Measurements from ENCODE around the gene CTR9. TPM values are rescaled to one million over a fixed set of nuclear protein-coding genes. Genes with fewer than 3 reads are reported as not detected.

CTR9 gene
- total RNA-seq, 4 donors from 2014 or later = 14.5 to 26.4 (median 19.6) TPM

DNA sequence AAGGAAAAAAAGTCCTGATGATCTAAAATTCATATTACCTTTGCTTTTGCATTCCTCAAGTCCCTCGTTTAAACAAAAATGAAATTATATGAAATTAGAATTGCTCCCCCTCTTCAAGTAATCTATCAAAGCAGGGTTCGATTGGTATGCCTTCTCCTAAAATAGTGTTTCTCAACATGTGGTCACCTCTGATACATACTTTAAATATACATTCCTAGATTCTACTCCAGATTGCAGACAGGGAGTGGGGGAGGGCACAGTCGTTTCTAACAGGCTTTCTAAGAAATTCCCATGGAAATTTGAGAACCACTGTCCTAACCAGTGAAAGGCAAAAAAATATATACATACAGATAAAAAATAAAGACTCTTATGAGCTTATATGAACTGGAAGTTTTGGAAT, 34.9 kb upstream of the CTR9 start:
- Histone ChIP-seq H3K36me3 (no peaks in the 10 kb centered on the region), H3K27ac (no peak overlapping the region), H3K9me3 (no peaks in the 10 kb centered on the region), H3K27me3 (no peaks in the 10 kb centered on the region), H3K4me1 (no peaks in the 10 kb centered on the region), H3K4me3 (no peak overlapping the region)
- DNase-seq (ENCODE audit: low spot score in 2 of 2) = no peak
- WGBS, 2 donors = 65 to 72% methylated on average over 3 of the region's 3 CpGs
- TF ChIP-seq EP300 (IDR thresholded peaks at IDR 0.05) = no peak
- TF ChIP-seq, protein P1, sequence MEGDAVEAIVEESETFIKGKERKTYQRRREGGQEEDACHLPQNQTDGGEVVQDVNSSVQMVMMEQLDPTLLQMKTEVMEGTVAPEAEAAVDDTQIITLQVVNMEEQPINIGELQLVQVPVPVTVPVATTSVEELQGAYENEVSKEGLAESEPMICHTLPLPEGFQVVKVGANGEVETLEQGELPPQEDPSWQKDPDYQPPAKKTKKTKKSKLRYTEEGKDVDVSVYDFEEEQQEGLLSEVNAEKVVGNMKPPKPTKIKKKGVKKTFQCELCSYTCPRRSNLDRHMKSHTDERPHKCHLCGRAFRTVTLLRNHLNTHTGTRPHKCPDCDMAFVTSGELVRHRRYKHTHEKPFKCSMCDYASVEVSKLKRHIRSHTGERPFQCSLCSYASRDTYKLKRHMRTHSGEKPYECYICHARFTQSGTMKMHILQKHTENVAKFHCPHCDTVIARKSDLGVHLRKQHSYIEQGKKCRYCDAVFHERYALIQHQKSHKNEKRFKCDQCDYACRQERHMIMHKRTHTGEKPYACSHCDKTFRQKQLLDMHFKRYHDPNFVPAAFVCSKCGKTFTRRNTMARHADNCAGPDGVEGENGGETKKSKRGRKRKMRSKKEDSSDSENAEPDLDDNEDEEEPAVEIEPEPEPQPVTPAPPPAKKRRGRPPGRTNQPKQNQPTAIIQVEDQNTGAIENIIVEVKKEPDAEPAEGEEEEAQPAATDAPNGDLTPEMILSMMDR (IDR thresholded peaks at IDR 0.05) = no peak
- no peak for TF ChIP-seq POLR2A (IDR thresholded peaks at IDR 0.05)

DNA sequence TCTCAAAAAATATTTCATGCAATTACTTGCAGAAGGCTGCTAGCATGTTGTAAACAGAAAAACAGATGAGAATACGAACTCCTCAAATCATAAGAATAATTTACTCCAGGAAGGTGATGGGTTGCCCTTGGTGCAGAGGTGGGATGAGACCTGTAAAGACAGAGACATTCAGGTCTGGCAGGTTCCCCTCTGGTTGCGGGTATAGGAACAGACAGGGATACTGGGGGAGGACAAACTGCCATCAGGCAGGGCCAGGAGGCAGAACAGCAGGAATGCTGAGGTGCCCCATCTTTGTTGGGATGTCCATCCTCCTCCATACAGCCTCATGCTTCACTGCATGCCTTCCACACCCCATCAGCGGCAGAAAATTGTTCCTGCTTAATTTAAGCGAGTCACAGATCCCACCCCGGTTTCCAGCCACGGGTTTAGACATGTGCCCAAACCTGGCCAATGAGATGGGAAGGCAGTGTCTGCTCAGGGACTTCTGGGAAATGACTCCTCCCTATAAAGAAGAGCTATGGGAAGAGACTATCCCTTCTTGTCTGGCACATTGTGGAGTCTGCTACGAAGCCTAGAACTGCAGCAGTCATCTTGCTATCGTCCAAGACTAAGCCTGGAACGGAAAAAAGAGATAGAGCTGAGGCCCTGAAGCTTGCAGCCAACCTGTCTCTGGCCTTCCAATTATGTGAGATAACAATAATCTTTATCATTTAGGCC, 34.3 kb upstream of the CTR9 start:
- TF ChIP-seq POLR2A (IDR thresholded peaks at IDR 0.05) = no peak
- TF ChIP-seq, protein P1 (IDR thresholded peaks at IDR 0.05) = no peak
- TF ChIP-seq EP300 (IDR thresholded peaks at IDR 0.05) = no peak
- no peak for DNase-seq (ENCODE audit: low spot score in 2 of 2)
- H3K36me3 ChIP-seq = no peaks in the 10 kb centered on the region
- H3K27ac ChIP-seq = no peak overlapping the region
- H3K4me3 ChIP-seq = no peak overlapping the region
- 80 to 81% methylated on average over 9 of the region's 9 CpGs for WGBS, 2 donors
- no peaks in the 10 kb centered on the region for H3K27me3 ChIP-seq
- H3K4me1 ChIP-seq = no peaks in the 10 kb centered on the region
- H3K9me3 ChIP-seq = no peaks in the 10 kb centered on the region

DNA sequence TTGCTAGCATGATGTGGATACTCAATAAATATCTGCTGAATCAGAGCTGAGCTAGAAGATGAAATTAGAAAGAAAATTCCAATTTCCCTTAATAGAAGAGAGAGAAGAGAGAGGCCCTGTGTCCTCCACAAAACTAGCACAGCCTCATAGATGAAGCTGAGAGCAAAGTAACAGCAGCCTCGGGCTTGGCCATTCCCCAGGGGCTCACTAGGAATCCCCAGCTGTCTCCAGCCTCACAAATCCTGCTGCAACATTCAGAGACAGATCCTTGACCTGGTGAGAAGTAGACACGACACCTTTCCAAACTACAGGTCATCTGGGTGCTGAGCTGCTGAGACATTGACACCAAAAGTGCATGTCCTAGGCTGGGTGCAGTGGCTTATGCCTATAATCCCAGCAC, 31.4 kb upstream of the CTR9 start:
- WGBS, 2 donors = 72 to 83% methylated on average over 2 of the region's 2 CpGs
- Histone ChIP-seq H3K4me3 (no peak overlapping the region), H3K27ac (no peak overlapping the region), H3K36me3 (no peaks in the 10 kb centered on the region), H3K27me3 (no peaks in the 10 kb centered on the region), H3K9me3 (no peaks in the 10 kb centered on the region), H3K4me1 (no peaks in the 10 kb centered on the region)
- TF ChIP-seq, protein P1 (IDR thresholded peaks at IDR 0.05) = no peak
- TF ChIP-seq EP300 (IDR thresholded peaks at IDR 0.05) (no peak), POLR2A (IDR thresholded peaks at IDR 0.05) (no peak)
- DNase-seq (ENCODE audit: low spot score in 2 of 2) = no peak

DNA sequence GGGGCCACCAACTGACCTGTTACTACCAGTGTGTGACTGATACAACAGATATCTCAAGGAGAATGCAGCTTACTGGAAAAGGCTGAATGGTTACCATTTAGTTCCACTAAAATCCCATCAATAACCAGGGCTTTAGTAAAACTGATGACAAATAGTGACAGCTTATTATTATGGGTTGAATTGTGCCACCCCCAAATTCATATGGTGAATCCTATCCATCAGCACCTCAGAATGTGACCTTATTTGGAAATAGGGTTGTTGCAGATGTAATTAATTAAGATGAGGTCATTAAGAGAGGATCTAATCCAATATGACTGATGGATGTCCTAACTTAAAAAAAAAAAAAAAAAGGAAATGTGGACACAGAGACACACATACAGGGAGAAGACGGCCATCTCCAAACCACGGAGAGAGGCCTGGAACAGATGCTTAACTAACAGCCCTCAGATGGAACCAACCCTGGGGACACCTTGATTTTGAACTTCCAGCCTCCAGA, 30.1 kb upstream of the CTR9 start:
- Histone ChIP-seq H3K36me3 (no peaks in the 10 kb centered on the region), H3K27ac (no peak overlapping the region), H3K4me1 (no peaks in the 10 kb centered on the region), H3K9me3 (peaks cover 0 to 4% (median 0%) of the 10 kb centered on the region in 4 donors), H3K4me3 (no peak overlapping the region), H3K27me3 (no peaks in the 10 kb centered on the region)
- WGBS, 2 donors = 90 to 95% methylated on average over 2 of the region's 2 CpGs
- TF ChIP-seq POLR2A (IDR thresholded peaks at IDR 0.05) (no peak), EP300 (IDR thresholded peaks at IDR 0.05) (no peak)
- TF ChIP-seq, protein P1 (IDR thresholded peaks at IDR 0.05) = no peak
- no peak for DNase-seq (ENCODE audit: low spot score in 2 of 2)

DNA sequence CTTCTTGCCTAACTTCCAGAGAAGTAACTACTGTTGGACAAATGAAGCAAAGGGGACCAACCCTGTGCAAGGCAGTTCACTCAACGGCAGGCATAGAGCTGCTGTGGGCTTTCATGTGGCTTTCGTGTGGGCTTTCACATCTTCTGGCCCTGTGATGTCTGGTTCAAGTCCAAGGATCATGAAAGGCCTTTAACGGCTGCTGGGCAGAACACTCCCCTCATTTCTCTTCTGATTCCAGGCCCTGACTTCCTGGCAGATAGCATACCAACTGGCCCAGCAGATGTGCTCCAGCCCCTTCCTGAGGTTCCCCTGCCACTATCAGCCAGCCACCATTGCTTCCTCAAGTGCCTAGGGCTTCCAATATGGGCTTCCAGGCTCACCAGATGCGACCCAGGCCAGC, 28.7 kb upstream of the CTR9 start:
- no peaks in the 10 kb centered on the region for H3K36me3 ChIP-seq
- TF ChIP-seq EP300 (IDR thresholded peaks at IDR 0.05) = no peak
- TF ChIP-seq, protein P1 (IDR thresholded peaks at IDR 0.05) = no peak
- TF ChIP-seq POLR2A (IDR thresholded peaks at IDR 0.05) = no peak
- peaks cover 0 to 4% (median 0%) of the 10 kb centered on the region in 4 donors for H3K9me3 ChIP-seq
- H3K4me3 ChIP-seq = no peak overlapping the region
- no peak overlapping the region for H3K27ac ChIP-seq
- DNase-seq (ENCODE audit: low spot score in 2 of 2) = no peak
- WGBS, 2 donors = 57 to 60% methylated on average over 4 of the region's 4 CpGs
- H3K4me1 ChIP-seq = no peaks in the 10 kb centered on the region
- no peaks in the 10 kb centered on the region for H3K27me3 ChIP-seq

Measured in tibial nerve (tissue), 4 donors.